ENCODE results near the gene CFAP46.

DNA sequence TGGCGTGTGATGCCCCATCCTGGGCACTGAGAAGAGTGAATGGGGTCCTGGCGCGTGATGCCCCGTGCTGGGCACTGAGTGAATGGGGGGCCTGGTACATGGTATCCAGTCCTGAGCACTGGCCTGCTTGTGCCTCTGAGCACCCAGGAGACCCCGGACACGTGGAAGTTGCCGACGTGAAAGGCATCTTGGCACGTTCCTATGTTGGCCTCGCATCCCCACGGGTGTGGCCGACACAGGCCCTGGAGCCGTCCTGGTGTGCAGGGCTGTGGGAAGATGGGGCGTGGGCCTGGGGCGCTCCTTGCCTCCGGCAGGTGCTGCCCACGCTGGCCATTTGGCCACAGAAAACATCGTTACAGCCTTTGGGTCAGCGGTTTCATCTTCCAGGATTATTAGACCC lies 35.5 kb downstream of the CFAP46 start:
- TF ChIP-seq, protein P1, sequence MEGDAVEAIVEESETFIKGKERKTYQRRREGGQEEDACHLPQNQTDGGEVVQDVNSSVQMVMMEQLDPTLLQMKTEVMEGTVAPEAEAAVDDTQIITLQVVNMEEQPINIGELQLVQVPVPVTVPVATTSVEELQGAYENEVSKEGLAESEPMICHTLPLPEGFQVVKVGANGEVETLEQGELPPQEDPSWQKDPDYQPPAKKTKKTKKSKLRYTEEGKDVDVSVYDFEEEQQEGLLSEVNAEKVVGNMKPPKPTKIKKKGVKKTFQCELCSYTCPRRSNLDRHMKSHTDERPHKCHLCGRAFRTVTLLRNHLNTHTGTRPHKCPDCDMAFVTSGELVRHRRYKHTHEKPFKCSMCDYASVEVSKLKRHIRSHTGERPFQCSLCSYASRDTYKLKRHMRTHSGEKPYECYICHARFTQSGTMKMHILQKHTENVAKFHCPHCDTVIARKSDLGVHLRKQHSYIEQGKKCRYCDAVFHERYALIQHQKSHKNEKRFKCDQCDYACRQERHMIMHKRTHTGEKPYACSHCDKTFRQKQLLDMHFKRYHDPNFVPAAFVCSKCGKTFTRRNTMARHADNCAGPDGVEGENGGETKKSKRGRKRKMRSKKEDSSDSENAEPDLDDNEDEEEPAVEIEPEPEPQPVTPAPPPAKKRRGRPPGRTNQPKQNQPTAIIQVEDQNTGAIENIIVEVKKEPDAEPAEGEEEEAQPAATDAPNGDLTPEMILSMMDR (IDR thresholded peaks at IDR 0.05), result no peak
- TF ChIP-seq POLR2A (IDR thresholded peaks at IDR 0.05), result no peak

Measured in lower leg skin (tissue), 3 donors.